GM12878 (cell line): ENCODE measurements around the gene SLC35E2B. TPM values are rescaled to one million over a fixed set of nuclear protein-coding genes. Genes with fewer than 3 reads are reported as not detected.

Experiments
- BCL11A ChIP-seq: IDR thresholded peaks from 2 replicates; pipeline ENCODE4 v1.6.1; 2011; ENCODE audit warnings: low read depth, low read length
- BHLHE40 ChIP-seq, 2 experiments: fragments of 450-650 bp in 1 of 2; IDR thresholded peaks; 2 replicates each; pipeline ENCODE4 v1.6.1; 2011 to 2017; ENCODE audit warnings: low read depth in 2 of 2, borderline replicate concordance in 1 of 2, improper control_type of control experiment in 1 of 2, low read length in 1 of 2, mild to moderate bottlenecking in 1 of 2
- CHD1 ChIP-seq: IDR thresholded peaks from 2 replicates; pipeline ENCODE4 v1.6.1; 2012; ENCODE audit warnings: low read depth, low read length, improper control_type of control experiment
- PKNOX1 ChIP-seq: fragments of 450-650 bp; IDR thresholded peaks from 2 replicates; pipeline ENCODE4 v1.6.1; 2016; ENCODE audit warnings: mild to moderate bottlenecking
- POLR2AphosphoS2 ChIP-seq: IDR thresholded peaks from 2 replicates; pipeline ENCODE4 v1.6.1; 2011; ENCODE audit warnings: low read depth, mild to moderate bottlenecking, low read length, improper control_type of control experiment, moderate library complexity
- ZBTB11 ChIP-seq: fragments of 450-650 bp; formaldehyde crosslinking; IDR thresholded peaks from 2 replicates; pipeline ENCODE4 v1.5.0; 2022; ENCODE audit warnings: mild to moderate bottlenecking, missing genetic modification characterization
- polyA plus RNA-seq, 11 experiments: library from polyadenylated mRNA; depleted of rRNA in 4 of 11; unstranded in 6 of 11; stranded (reverse) in 5 of 11; fragments of >200 nt; fragmentation: Nextera tagmentation in 4 of 11; fragmentation: Illumina TruSeq in 1 of 11; extraction: Ambion mirVana in 4 of 11; extraction: Trizol in 1 of 11; gene quantifications; 1 replicate in 1 of 11; 2 replicates in 10 of 11; pipeline versions ENCODE4 v1.2.1 to v1.2.3, GENCODE V29; 2011 to 2016; ENCODE audit warnings: inconsistent platforms in 2 of 11, missing spikeins in 2 of 11, low read depth in 1 of 11
- total RNA-seq, 4 experiments: library from RNA; depleted of rRNA in 3 of 4; stranded (reverse); fragments of >200 nt in 3 of 4; fragmentation: Illumina TruSeq in 1 of 4; extraction: Trizol in 1 of 4; gene quantifications; 2 replicates each; pipeline versions ENCODE4 v1.2.1 to v1.2.3, GENCODE V29; 2013 to 2021

The SLC35E2B gene
- total and polyA plus RNA-seq, 10 of the 15 experiments (the other 5 are each of a cell fraction or from before 2014, with no cell fraction given) = 2.6 to 36.7 (median 18.6) TPM

- TF ChIP-seq ZBTB11 (CRISPR knock-in tag) = no peak
- no peak for TF ChIP-seq BCL11A
- no peak; the same call in 1 of the 2 replicates for TF ChIP-seq POLR2AphosphoS2
- TF ChIP-seq PKNOX1 = peak; percentile 33; the same call in 1 of the 2 replicates
- no peak for TF ChIP-seq CHD1
- TF ChIP-seq BHLHE40 (IDR thresholded peaks at IDR 0.05; ENCODE audit: borderline replicate concordance in 1 of 2, low read depth in 2 of 2, low read length in 1 of 2) = peak; percentile 52 to 87; a peak in 3 of 4 replicates
Observed at GRCh38 chr1:1630191-1630964, 62.2 kb downstream of the SLC35E2B start (continued).
